Testis (tissue), 2 donors: ENCODE measurements around the gene EYS.

ENCODE experiments used
- POLR2A ChIP-seq: fragments of 450-650 bp; IDR thresholded peaks from one replicate; pipeline ENCODE4 v1.6.1; 2017; ENCODE audit warnings: antibody characterized with exemption, mild to moderate bottlenecking, moderate library complexity
- TF ChIP-seq, protein P1 (sequence below), 3 experiments: fragments of 450-650 bp in 2 of 3; fragments of 200-600 bp in 1 of 3; sonication (generic) in 1 of 3; IDR thresholded peaks; one replicate each; pipeline ENCODE4 v1.5.1; 2016 to 2019; ENCODE audit warnings: antibody characterized with exemption in 3 of 3, mild to moderate bottlenecking in 2 of 3, moderate library complexity in 1 of 3

DNA sequence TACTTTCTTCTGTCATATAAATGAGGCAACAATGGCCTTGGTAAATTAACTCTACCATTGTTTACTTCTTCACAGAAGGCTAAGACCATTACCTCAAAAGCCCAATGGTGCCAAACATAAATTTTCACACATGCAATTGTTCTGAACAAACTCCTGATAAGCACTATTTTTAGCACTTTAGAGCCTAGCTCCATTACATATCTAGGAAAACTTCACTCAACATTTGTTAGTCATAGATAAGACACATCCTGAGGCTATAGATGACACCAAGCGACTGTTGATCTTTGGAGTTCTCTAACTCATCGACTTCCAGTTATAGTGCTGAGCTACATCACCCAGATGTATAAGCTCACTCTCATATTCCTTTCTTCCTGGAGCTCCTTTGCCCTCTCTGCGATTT is 245.9 kb downstream of the EYS start:
- TF ChIP-seq, protein P1, sequence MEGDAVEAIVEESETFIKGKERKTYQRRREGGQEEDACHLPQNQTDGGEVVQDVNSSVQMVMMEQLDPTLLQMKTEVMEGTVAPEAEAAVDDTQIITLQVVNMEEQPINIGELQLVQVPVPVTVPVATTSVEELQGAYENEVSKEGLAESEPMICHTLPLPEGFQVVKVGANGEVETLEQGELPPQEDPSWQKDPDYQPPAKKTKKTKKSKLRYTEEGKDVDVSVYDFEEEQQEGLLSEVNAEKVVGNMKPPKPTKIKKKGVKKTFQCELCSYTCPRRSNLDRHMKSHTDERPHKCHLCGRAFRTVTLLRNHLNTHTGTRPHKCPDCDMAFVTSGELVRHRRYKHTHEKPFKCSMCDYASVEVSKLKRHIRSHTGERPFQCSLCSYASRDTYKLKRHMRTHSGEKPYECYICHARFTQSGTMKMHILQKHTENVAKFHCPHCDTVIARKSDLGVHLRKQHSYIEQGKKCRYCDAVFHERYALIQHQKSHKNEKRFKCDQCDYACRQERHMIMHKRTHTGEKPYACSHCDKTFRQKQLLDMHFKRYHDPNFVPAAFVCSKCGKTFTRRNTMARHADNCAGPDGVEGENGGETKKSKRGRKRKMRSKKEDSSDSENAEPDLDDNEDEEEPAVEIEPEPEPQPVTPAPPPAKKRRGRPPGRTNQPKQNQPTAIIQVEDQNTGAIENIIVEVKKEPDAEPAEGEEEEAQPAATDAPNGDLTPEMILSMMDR (IDR thresholded peaks at IDR 0.05) = no peak
- no peak for TF ChIP-seq POLR2A
